Right atrium auricular region (tissue), 2 donors: ENCODE results near the gene SLIT1. TPM values are rescaled to one million over a fixed set of nuclear protein-coding genes. Genes with fewer than 3 reads are reported as not detected.

ENCODE experiments used
- DNase-seq: peaks from one replicate; pipeline ENCODE4 v3.0.0-alpha.2; 2019; ENCODE audit warnings: low spot score
- H3K27ac ChIP-seq, 2 donors: fragments of 200-600 bp; sonication (generic); 1 replicate in 1 of 2; 2 replicates in 1 of 2; pipeline ENCODE4 v1.5.1; 2016 to 2019
- H3K27me3 ChIP-seq, 2 donors: fragments of 200-600 bp; sonication (generic); one replicate each; pipeline versions ENCODE4 v1.5.1 to v1.6.0; 2017 to 2019
- H3K36me3 ChIP-seq: fragments of 200-600 bp; sonication (generic); one replicate; pipeline ENCODE4 v1.5.1; 2016
- H3K4me1 ChIP-seq, 2 donors: fragments of 200-600 bp; sonication (generic); one replicate each; pipeline versions ENCODE4 v1.5.1 to v1.6.0; 2017 to 2019
- H3K4me3 ChIP-seq, 2 donors: fragments of 200-600 bp; sonication (generic); 1 replicate in 1 of 2; 2 replicates in 1 of 2; pipeline ENCODE4 v1.5.1; 2017 to 2019; ENCODE audit warnings: mild to moderate bottlenecking in 1 of 2, moderate library complexity in 1 of 2
- H3K9me3 ChIP-seq, 2 donors: fragments of 200-600 bp; sonication (generic); one replicate each; pipeline ENCODE4 v1.5.1; 2019
- CTCF ChIP-seq, 2 donors: fragments of 200-600 bp; sonication (generic); IDR thresholded peaks; one replicate each; pipeline ENCODE4 v1.5.1; 2019; ENCODE audit warnings: antibody characterized with exemption in 2 of 2
- total RNA-seq, 2 donors: library from RNA; depleted of rRNA; stranded (reverse); fragments of >200 nt; gene quantifications; one replicate each; pipeline ENCODE4 v1.1.0, GENCODE V29; 2016

The SLIT1 gene
- total RNA-seq, 2 donors from 2014 or later: not detected

GRCh38 chr10:97128039-97128492 is 57.7 kb downstream of the SLIT1 start:
- Histone ChIP-seq H3K9me3 (no peaks in the 10 kb centered on the region), H3K4me3 (no peak overlapping the region), H3K27me3 (no peaks in the 10 kb centered on the region), H3K27ac (no peak overlapping the region), H3K4me1 (no peaks in the 10 kb centered on the region), H3K36me3 (no peaks in the 10 kb centered on the region)
- no peak for DNase-seq
- TF ChIP-seq CTCF (IDR thresholded peaks at IDR 0.05): no peak

- no peak for TF ChIP-seq CTCF (IDR thresholded peaks at IDR 0.05)
- no peak for DNase-seq
- H3K4me3 ChIP-seq: no peak overlapping the region
- H3K4me1 ChIP-seq: no peaks in the 10 kb centered on the region
- no peaks in the 10 kb centered on the region for H3K9me3 ChIP-seq
- no peaks in the 10 kb centered on the region for H3K36me3 ChIP-seq
- no peak overlapping the region for H3K27ac ChIP-seq
- no peaks in the 10 kb centered on the region for H3K27me3 ChIP-seq
Observed at GRCh38 chr10:97127509-97127908, 58.2 kb downstream of the SLIT1 start.

- no peak for DNase-seq
- no peak for TF ChIP-seq CTCF (IDR thresholded peaks at IDR 0.05)
- Histone ChIP-seq H3K27me3 (no peaks in the 10 kb centered on the region), H3K4me3 (no peak overlapping the region), H3K36me3 (no peaks in the 10 kb centered on the region), H3K27ac (no peak overlapping the region), H3K4me1 (no peaks in the 10 kb centered on the region), H3K9me3 (no peaks in the 10 kb centered on the region)
Observed at GRCh38 chr10:97124211-97124610, 61.5 kb downstream of the SLIT1 start.

GRCh38 chr10:97123765-97124164 is 62.0 kb downstream of the SLIT1 start:
- Histone ChIP-seq H3K4me3 (no peak overlapping the region), H3K4me1 (no peaks in the 10 kb centered on the region), H3K27me3 (no peaks in the 10 kb centered on the region), H3K36me3 (no peaks in the 10 kb centered on the region), H3K27ac (no peak overlapping the region), H3K9me3 (no peaks in the 10 kb centered on the region)
- no peak for DNase-seq
- TF ChIP-seq CTCF (IDR thresholded peaks at IDR 0.05): no peak

GRCh38 chr10:97121041-97121440 is 64.7 kb downstream of the SLIT1 start:
- H3K4me3 ChIP-seq: no peak overlapping the region
- H3K4me1 ChIP-seq: no peaks in the 10 kb centered on the region
- no peak for TF ChIP-seq CTCF (IDR thresholded peaks at IDR 0.05)
- no peak for DNase-seq
- no peaks in the 10 kb centered on the region for H3K36me3 ChIP-seq
- no peaks in the 10 kb centered on the region for H3K27me3 ChIP-seq
- no peak overlapping the region for H3K27ac ChIP-seq
- no peaks in the 10 kb centered on the region for H3K9me3 ChIP-seq

GRCh38 chr10:97120370-97120769 is 65.4 kb downstream of the SLIT1 start:
- DNase-seq: no peak
- Histone ChIP-seq H3K4me1 (no peaks in the 10 kb centered on the region), H3K4me3 (no peak overlapping the region), H3K9me3 (no peaks in the 10 kb centered on the region), H3K27me3 (no peaks in the 10 kb centered on the region), H3K36me3 (no peaks in the 10 kb centered on the region), H3K27ac (no peak overlapping the region)
- no peak for TF ChIP-seq CTCF (IDR thresholded peaks at IDR 0.05)
